Suprapubic skin (tissue), 4 donors: ENCODE results near the gene HEATR5A.

Experiments
- EP300 ChIP-seq: sonication (generic); formaldehyde crosslinking; IDR thresholded peaks from one replicate; pipeline ENCODE4 v1.6.1; 2017; ENCODE audit warnings: antibody characterized with exemption
- POLR2A ChIP-seq, 2 donors: fragments of 450-650 bp; IDR thresholded peaks; one replicate each; pipeline ENCODE4 v1.6.1; 2017; ENCODE audit warnings: antibody characterized with exemption in 2 of 2, mild to moderate bottlenecking in 2 of 2, moderate library complexity in 2 of 2
- POLR2AphosphoS5 ChIP-seq, 3 donors: sonication (generic); formaldehyde crosslinking; IDR thresholded peaks; one replicate each; pipeline ENCODE4 v1.6.1; 2017; ENCODE audit warnings: antibody characterized with exemption in 3 of 3
- TF ChIP-seq, protein P1 (sequence below), 2 donors: fragments of 200-600 bp in 1 of 2; fragments of 450-650 bp in 1 of 2; sonication (generic) in 1 of 2; IDR thresholded peaks; one replicate each; pipeline ENCODE4 v1.5.1; 2016 to 2019; ENCODE audit warnings: antibody characterized with exemption in 2 of 2, mild to moderate bottlenecking in 1 of 2, moderate library complexity in 1 of 2

GRCh38 chr14:31408421-31408820 lies 11.9 kb downstream of the HEATR5A start:
- no peak for TF ChIP-seq EP300
- TF ChIP-seq POLR2AphosphoS5 (IDR thresholded peaks at IDR 0.05): no peak
- TF ChIP-seq, protein P1, sequence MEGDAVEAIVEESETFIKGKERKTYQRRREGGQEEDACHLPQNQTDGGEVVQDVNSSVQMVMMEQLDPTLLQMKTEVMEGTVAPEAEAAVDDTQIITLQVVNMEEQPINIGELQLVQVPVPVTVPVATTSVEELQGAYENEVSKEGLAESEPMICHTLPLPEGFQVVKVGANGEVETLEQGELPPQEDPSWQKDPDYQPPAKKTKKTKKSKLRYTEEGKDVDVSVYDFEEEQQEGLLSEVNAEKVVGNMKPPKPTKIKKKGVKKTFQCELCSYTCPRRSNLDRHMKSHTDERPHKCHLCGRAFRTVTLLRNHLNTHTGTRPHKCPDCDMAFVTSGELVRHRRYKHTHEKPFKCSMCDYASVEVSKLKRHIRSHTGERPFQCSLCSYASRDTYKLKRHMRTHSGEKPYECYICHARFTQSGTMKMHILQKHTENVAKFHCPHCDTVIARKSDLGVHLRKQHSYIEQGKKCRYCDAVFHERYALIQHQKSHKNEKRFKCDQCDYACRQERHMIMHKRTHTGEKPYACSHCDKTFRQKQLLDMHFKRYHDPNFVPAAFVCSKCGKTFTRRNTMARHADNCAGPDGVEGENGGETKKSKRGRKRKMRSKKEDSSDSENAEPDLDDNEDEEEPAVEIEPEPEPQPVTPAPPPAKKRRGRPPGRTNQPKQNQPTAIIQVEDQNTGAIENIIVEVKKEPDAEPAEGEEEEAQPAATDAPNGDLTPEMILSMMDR (IDR thresholded peaks at IDR 0.05): no peak
- no peak for TF ChIP-seq POLR2A (IDR thresholded peaks at IDR 0.05)
